Suprapubic skin (tissue), 4 donors: ENCODE results near the gene PPP1R36. TPM values are rescaled to one million over a fixed set of nuclear protein-coding genes. Genes with fewer than 3 reads are reported as not detected.

Experiments
- DNase-seq, 2 donors: peaks; one replicate each; pipeline ENCODE4 v3.0.0-alpha.2; 2019; ENCODE audit warnings: low spot score in 2 of 2
- H3K27ac ChIP-seq: fragments of 200-600 bp; sonication (generic); one replicate; pipeline ENCODE4 v1.5.1; 2019
- H3K27me3 ChIP-seq: fragments of 200-600 bp; sonication (generic); one replicate; pipeline ENCODE4 v1.5.1; 2019
- H3K36me3 ChIP-seq: fragments of 200-600 bp; sonication (generic); one replicate; pipeline ENCODE4 v1.5.1; 2019
- H3K4me1 ChIP-seq: fragments of 200-600 bp; sonication (generic); one replicate; pipeline ENCODE4 v1.5.1; 2019
- H3K4me3 ChIP-seq: fragments of 200-600 bp; sonication (generic); one replicate; pipeline ENCODE4 v1.5.1; 2019; ENCODE audit warnings: mild to moderate bottlenecking
- H3K9me3 ChIP-seq: fragments of 200-600 bp; sonication (generic); one replicate; pipeline ENCODE4 v1.5.1; 2019
- EP300 ChIP-seq: sonication (generic); formaldehyde crosslinking; IDR thresholded peaks from one replicate; pipeline ENCODE4 v1.6.1; 2017; ENCODE audit warnings: antibody characterized with exemption
- POLR2A ChIP-seq, 2 donors: fragments of 450-650 bp; IDR thresholded peaks; one replicate each; pipeline ENCODE4 v1.6.1; 2017; ENCODE audit warnings: antibody characterized with exemption in 2 of 2, mild to moderate bottlenecking in 2 of 2, moderate library complexity in 2 of 2
- POLR2AphosphoS5 ChIP-seq, 3 donors: sonication (generic); formaldehyde crosslinking; IDR thresholded peaks; one replicate each; pipeline ENCODE4 v1.6.1; 2017; ENCODE audit warnings: antibody characterized with exemption in 3 of 3
- WGBS: methylation state at CpG from one replicate; pipeline ENCODE4 v1.1.5; 2018; 5-methylcytosine and 5-hydroxymethylcytosine counted together
- total RNA-seq, 4 donors: library from RNA; depleted of rRNA; stranded (reverse); fragments of >200 nt; gene quantifications; one replicate each; pipeline ENCODE4 v1.1.0, GENCODE V29; 2016
- TF ChIP-seq, protein P1 (sequence below), 2 donors: fragments of 200-600 bp in 1 of 2; fragments of 450-650 bp in 1 of 2; sonication (generic) in 1 of 2; IDR thresholded peaks; one replicate each; pipeline ENCODE4 v1.5.1; 2016 to 2019; ENCODE audit warnings: antibody characterized with exemption in 2 of 2, mild to moderate bottlenecking in 1 of 2, moderate library complexity in 1 of 2

Gene PPP1R36
- 1 to 10 TPM in 2 of 4 donors, under 1 TPM in 1, not detected in 1; 0.72 to 2.7 (median 1.5) TPM for total RNA-seq

DNA sequence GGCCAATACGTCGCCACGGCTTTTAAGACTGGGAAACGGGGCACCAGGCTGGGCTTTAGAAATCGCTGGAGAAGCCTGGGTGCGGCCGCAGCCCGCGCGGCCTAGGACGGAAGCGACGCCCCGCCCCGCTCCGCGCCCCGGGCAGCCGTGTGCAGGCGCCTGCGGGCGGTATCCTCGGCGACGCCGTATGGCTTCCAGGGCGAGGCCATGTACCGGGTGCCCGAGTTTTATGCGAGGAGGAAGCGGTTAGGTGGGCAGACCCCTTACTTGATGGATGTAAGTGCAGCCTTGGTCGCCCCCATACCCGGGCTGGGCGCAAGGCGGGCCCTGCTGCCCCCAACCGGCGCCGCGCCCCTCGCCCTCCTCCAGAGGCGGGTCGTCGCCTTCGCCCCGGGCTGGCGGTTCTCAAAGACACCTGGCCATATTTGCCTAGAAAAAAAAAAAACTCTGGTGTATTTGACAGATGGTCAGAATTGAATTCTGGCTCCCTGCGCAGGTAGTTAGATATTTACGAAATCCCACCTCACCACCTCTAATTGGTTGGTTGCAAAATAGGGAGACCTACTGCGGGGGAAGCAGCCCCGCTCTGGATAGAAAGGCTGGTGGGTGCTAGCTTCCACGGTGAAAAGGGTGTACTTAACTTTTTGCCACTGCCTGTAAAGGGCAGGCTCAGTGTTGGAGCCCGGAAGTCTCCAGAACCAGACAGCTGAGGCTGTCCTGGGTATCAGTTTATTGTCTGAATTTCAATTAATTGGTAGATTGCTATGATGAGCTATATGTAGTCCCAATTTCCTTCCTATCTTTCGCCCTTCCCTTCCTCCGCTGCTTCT is at the start of gene PPP1R36:
TSS of gene PPP1R36 (plus strand) at position 171 of the 830 bp plus-strand sequence. CDS start at position 208, 37 bp downstream.
- TF ChIP-seq, protein P1, sequence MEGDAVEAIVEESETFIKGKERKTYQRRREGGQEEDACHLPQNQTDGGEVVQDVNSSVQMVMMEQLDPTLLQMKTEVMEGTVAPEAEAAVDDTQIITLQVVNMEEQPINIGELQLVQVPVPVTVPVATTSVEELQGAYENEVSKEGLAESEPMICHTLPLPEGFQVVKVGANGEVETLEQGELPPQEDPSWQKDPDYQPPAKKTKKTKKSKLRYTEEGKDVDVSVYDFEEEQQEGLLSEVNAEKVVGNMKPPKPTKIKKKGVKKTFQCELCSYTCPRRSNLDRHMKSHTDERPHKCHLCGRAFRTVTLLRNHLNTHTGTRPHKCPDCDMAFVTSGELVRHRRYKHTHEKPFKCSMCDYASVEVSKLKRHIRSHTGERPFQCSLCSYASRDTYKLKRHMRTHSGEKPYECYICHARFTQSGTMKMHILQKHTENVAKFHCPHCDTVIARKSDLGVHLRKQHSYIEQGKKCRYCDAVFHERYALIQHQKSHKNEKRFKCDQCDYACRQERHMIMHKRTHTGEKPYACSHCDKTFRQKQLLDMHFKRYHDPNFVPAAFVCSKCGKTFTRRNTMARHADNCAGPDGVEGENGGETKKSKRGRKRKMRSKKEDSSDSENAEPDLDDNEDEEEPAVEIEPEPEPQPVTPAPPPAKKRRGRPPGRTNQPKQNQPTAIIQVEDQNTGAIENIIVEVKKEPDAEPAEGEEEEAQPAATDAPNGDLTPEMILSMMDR (IDR thresholded peaks at IDR 0.05) = no peak
- TF ChIP-seq EP300 (no peak), POLR2AphosphoS5 (IDR thresholded peaks at IDR 0.05) (no peak), POLR2A (IDR thresholded peaks at IDR 0.05) (no peak)
- 2% methylated on average over 53 of the region's 54 CpGs for WGBS
- Histone ChIP-seq H3K36me3 (no peaks in the 10 kb centered on the region), H3K27ac (peak within 1 kb of the TSS; percentile 16), H3K4me3 (peak within 1 kb of the TSS; percentile 48), H3K9me3 (no peaks in the 10 kb centered on the region), H3K27me3 (no peaks in the 10 kb centered on the region), H3K4me1 (peaks cover 19% of the 10 kb centered on the region)
- no peak for DNase-seq

GRCh38 chr14:64500088-64500487 is 49.7 kb upstream of the PPP1R36 start:
- WGBS = 100% methylated on average over 1 of the region's 1 CpG
- H3K4me1 ChIP-seq = peaks cover 30% of the 10 kb centered on the region
- no peaks in the 10 kb centered on the region for H3K9me3 ChIP-seq
- no peak overlapping the region for H3K27ac ChIP-seq
- peaks cover 8% of the 10 kb centered on the region for H3K36me3 ChIP-seq
- DNase-seq = no peak
- TF ChIP-seq EP300 (no peak), POLR2A (IDR thresholded peaks at IDR 0.05) (no peak), POLR2AphosphoS5 (IDR thresholded peaks at IDR 0.05) (no peak)
- TF ChIP-seq, protein P1 (IDR thresholded peaks at IDR 0.05) = no peak
- no peaks in the 10 kb centered on the region for H3K27me3 ChIP-seq
- H3K4me3 ChIP-seq = no peak overlapping the region

DNA sequence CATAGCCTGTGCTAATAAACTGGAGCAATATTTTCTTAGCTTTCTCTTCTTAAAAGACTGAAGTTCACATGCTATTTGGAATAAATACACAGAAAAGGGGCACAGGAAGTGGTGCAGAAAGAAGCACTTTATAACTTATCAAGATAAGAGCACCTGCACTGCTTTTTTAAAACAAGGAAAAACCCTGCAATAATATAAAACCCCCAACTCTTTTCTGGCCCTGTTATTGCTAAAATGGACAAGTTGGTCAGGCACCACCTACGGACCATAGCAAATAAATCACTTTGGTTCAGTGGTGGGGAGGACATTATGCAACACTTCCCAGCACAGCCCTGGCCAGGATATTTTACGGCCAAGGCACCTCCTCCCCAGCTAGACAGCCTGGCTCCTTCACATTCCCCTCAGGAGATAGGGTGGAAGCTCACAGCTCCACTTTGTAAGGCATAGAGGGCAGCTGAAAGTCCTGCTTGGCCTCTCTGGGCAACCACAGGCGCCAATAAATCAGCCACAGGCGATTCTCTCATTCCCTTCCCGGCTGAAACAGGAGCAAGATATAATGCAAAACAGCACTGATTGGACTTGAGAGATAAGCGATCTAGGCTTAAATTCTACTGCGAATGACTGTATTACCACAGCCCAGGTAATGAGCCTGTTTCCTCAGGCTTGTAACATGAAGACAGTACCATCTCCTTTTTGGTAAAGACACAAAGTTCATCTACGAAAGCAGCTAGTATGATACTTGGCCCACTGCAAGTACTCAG is 48.2 kb upstream of the PPP1R36 start:
- H3K4me3 ChIP-seq = peak overlapping the region; percentile 93
- peak in 1 of 3 donors; percentile 26 for TF ChIP-seq POLR2AphosphoS5 (IDR thresholded peaks at IDR 0.05)
- no peak for TF ChIP-seq EP300
- peak overlapping the region; percentile 98 for H3K27ac ChIP-seq
- no peaks in the 10 kb centered on the region for H3K9me3 ChIP-seq
- peak in 1 of 2 donors; percentile 72 for DNase-seq
- no peaks in the 10 kb centered on the region for H3K36me3 ChIP-seq
- 19% methylated on average over 8 of the region's 8 CpGs for WGBS
- no peaks in the 10 kb centered on the region for H3K27me3 ChIP-seq
- H3K4me1 ChIP-seq = peaks cover 40% of the 10 kb centered on the region

DNA sequence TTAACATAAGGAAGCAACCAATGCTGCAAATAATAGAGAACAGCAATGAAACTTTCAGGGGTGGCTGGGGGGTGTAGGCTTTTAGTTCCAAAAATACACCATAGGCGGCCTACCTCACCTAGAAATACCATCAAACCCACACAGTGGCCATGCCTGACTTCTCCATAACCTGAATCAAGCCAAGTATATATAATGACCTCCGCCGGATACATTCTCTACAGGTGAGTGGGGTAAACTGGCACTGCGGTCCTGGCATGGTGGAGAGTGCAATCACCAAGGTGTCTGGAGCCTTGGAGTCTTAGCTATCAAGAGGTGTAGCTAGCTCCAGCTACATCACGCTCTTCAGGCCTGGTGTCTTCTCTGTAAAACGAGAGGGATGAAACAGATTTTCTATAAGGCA is 47.3 kb upstream of the PPP1R36 start:
- Histone ChIP-seq H3K9me3 (no peaks in the 10 kb centered on the region), H3K27ac (peak overlapping the region; percentile 98), H3K36me3 (no peaks in the 10 kb centered on the region), H3K27me3 (no peaks in the 10 kb centered on the region), H3K4me3 (peak overlapping the region; percentile 93), H3K4me1 (peaks cover 49% of the 10 kb centered on the region)
- WGBS = 24% methylated on average over 4 of the region's 6 CpGs
- no peak for DNase-seq
- TF ChIP-seq, protein P1 (IDR thresholded peaks at IDR 0.05) = no peak
- no peak for TF ChIP-seq POLR2A (IDR thresholded peaks at IDR 0.05)
- no peak for TF ChIP-seq EP300
- no peak for TF ChIP-seq POLR2AphosphoS5 (IDR thresholded peaks at IDR 0.05)

GRCh38 chr14:64502887-64503433 is 46.8 kb upstream of the PPP1R36 start:
- no peak for TF ChIP-seq POLR2AphosphoS5 (IDR thresholded peaks at IDR 0.05)
- TF ChIP-seq POLR2A (IDR thresholded peaks at IDR 0.05) = no peak
- TF ChIP-seq EP300 = no peak
- TF ChIP-seq, protein P1 (IDR thresholded peaks at IDR 0.05) = no peak
- under 1% methylated on average over 18 of the region's 29 CpGs for WGBS
- Histone ChIP-seq H3K27me3 (no peaks in the 10 kb centered on the region), H3K36me3 (no peaks in the 10 kb centered on the region), H3K4me1 (peaks cover 54% of the 10 kb centered on the region), H3K9me3 (no peaks in the 10 kb centered on the region), H3K27ac (peak overlapping the region; percentile 98), H3K4me3 (peak overlapping the region; percentile 93)
- peak in 1 of 2 donors; percentile 74 for DNase-seq
